Endodermal cell (in vitro differentiated cells): ENCODE results near the gene ANKS1B. TPM values are rescaled to one million over a fixed set of nuclear protein-coding genes. Genes with fewer than 3 reads are reported as not detected.

Experiments
- DNase-seq: peaks from one replicate; pipeline ENCODE4 v3.0.0-alpha.2; 2017
- H3K27ac ChIP-seq: 2 replicates; pipeline ENCODE4 v1.5.1; 2013; ENCODE audit warnings: mild to moderate bottlenecking, low read depth, low read length, moderate library complexity
- H3K27me3 ChIP-seq: 2 replicates; pipeline ENCODE4 v1.6.1; 2013; ENCODE audit warnings: mild to moderate bottlenecking, low read length, moderate library complexity; ENCODE audit not compliant: insufficient read depth, control insufficient read depth, poor library complexity, severe bottlenecking
- H3K36me3 ChIP-seq: 2 replicates; pipeline ENCODE4 v1.7.0; 2013; ENCODE audit warnings: mild to moderate bottlenecking, low read length, moderate library complexity; ENCODE audit not compliant: control insufficient read depth, insufficient read depth
- H3K4me1 ChIP-seq: one replicate; pipeline ENCODE4 v1.7.0; 2013; ENCODE audit warnings: low read length; ENCODE audit not compliant: control insufficient read depth, insufficient read depth
- H3K4me3 ChIP-seq: 2 replicates; pipeline ENCODE4 v1.5.1; 2013; ENCODE audit warnings: mild to moderate bottlenecking, low read length, moderate library complexity
- H3K9ac ChIP-seq: 2 replicates; pipeline ENCODE4 v1.6.1; 2013; ENCODE audit warnings: mild to moderate bottlenecking, low read length, moderate library complexity; ENCODE audit not compliant: poor library complexity, severe bottlenecking; ENCODE audit errors: extremely low read depth
- H3K9me3 ChIP-seq: 2 replicates; pipeline ENCODE4 v1.6.1; 2013; ENCODE audit warnings: mild to moderate bottlenecking, low read length, moderate library complexity; ENCODE audit not compliant: control insufficient read depth
- H3K27ac Mint-ChIP-seq: 2 replicates; pipeline ENCODE4 v1.8.0; 2020; ENCODE audit warnings: mixed read lengths
- H3K27me3 Mint-ChIP-seq: 2 replicates; pipeline ENCODE4 v1.8.0; 2021; ENCODE audit warnings: mild to moderate bottlenecking, mixed read lengths; ENCODE audit not compliant: insufficient read depth
- H3K36me3 Mint-ChIP-seq: 2 replicates; pipeline ENCODE4 v1.8.0; 2020; ENCODE audit warnings: low read depth, mixed read lengths
- H3K4me1 Mint-ChIP-seq: 2 replicates; pipeline ENCODE4 v1.8.0; 2020; ENCODE audit warnings: mixed read lengths
- H3K4me3 Mint-ChIP-seq: 2 replicates; pipeline ENCODE4 v1.8.0; 2020; ENCODE audit warnings: mild to moderate bottlenecking, moderate library complexity, mixed read lengths
- H3K9me3 Mint-ChIP-seq: 2 replicates; pipeline ENCODE4 v1.8.0; 2020; ENCODE audit warnings: mild to moderate bottlenecking, mixed read lengths
- WGBS, 2 experiments: methylation state at CpG; one replicate each; pipeline versions ENCODE4 v1.1.5 to v1.1.7; 2013; ENCODE audit warnings: missing lambda C conversion rate in 2 of 2, mixed read lengths in 1 of 2; ENCODE audit not compliant: insufficient coverage in 1 of 2, insufficient read length in 1 of 2; 5-methylcytosine and 5-hydroxymethylcytosine counted together
- total RNA-seq, 2 donors: library from RNA; stranded (reverse); fragmentation: NEBNext Ultra II Directional in 1 of 2; extraction: Animal tissue kit (Norgen Biotek cat#: 25700) in 1 of 2; gene quantifications; 2 replicates in 1 of 2; 3 replicates in 1 of 2; pipeline ENCODE4 v1.2.1, GENCODE V29; 2021
- TF ChIP-seq, protein P1 (sequence below): fragments of 200-600 bp; sonication (generic); conservative IDR thresholded peaks from 2 replicates; pipeline ENCODE4 v1.5.0; 2021; ENCODE audit warnings: antibody characterized with exemption, mild to moderate bottlenecking

The ANKS1B gene
- total RNA-seq, 2 donors from 2014 or later, result 28.5 to 65.8 TPM

DNA sequence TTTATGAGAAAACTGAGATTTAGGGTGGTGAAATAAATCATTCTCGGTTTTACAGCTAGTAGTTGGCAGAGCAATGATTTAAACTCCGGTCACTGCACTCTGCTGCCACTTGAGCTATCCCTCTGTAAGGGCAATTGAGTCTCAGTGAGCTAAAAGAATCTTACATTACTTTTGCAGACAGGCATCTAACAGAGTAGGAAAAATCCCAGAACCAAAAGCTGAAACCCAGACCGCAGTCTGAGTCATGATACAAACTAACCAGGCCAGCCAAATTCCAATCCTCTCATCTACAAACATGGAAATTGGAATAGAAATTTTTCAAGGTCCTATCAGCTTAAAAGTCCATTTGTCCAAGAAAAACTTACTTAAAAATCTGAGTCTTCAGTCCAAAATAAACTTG lies 73.7 kb downstream of the ANKS1B start:
- Histone ChIP-seq H3K9me3 (no peaks in the 10 kb centered on the region), H3K4me3 (no peak overlapping the region), H3K4me1 (peaks cover 5% of the 10 kb centered on the region), H3K36me3 (no peaks in the 10 kb centered on the region), H3K9ac (no peak overlapping the region), H3K27ac (no peak overlapping the region), H3K27me3 (no peaks in the 10 kb centered on the region)
- Mint-ChIP-seq H3K9me3 (no peaks in the 10 kb centered on the region), H3K4me1 (peaks cover 9% of the 10 kb centered on the region), H3K27ac (no peak overlapping the region), H3K27me3 (no peaks in the 10 kb centered on the region), H3K36me3 (no peaks in the 10 kb centered on the region), H3K4me3 (no peak overlapping the region)
- DNase-seq, result no peak
- 92 to 95% methylated on average over 2 to 3 of the region's 3 CpGs for WGBS, 2 experiments
- TF ChIP-seq, protein P1, sequence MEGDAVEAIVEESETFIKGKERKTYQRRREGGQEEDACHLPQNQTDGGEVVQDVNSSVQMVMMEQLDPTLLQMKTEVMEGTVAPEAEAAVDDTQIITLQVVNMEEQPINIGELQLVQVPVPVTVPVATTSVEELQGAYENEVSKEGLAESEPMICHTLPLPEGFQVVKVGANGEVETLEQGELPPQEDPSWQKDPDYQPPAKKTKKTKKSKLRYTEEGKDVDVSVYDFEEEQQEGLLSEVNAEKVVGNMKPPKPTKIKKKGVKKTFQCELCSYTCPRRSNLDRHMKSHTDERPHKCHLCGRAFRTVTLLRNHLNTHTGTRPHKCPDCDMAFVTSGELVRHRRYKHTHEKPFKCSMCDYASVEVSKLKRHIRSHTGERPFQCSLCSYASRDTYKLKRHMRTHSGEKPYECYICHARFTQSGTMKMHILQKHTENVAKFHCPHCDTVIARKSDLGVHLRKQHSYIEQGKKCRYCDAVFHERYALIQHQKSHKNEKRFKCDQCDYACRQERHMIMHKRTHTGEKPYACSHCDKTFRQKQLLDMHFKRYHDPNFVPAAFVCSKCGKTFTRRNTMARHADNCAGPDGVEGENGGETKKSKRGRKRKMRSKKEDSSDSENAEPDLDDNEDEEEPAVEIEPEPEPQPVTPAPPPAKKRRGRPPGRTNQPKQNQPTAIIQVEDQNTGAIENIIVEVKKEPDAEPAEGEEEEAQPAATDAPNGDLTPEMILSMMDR, result no peak

DNA sequence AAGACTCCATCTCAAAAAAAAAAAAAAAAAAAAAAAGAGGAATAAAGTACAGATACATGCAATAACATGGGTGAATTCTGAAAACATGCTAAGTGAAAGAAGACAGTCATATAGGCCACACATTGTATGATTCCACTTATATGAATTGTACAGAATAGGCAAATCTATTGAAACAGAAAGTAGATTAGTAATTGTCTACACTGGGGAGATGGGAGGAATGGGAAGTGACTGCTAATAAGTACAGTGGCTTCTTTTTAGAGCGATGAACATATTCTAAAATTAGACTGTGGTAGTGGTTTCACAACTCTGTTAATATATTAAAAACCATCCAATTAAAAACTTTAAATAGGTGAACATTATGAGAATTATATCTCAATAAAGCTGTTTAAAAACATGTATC lies 74.4 kb downstream of the ANKS1B start:
- no peak overlapping the region for H3K27ac ChIP-seq
- H3K36me3 ChIP-seq, result no peaks in the 10 kb centered on the region
- Mint-ChIP-seq H3K9me3 (no peaks in the 10 kb centered on the region), H3K36me3 (no peaks in the 10 kb centered on the region), H3K27me3 (no peaks in the 10 kb centered on the region), H3K4me1 (peaks cover 16% of the 10 kb centered on the region), H3K27ac (no peak overlapping the region), H3K4me3 (no peak overlapping the region)
- H3K9me3 ChIP-seq, result no peaks in the 10 kb centered on the region
- TF ChIP-seq, protein P1, result no peak
- H3K4me1 ChIP-seq, result peaks cover 5% of the 10 kb centered on the region
- no peak overlapping the region for H3K4me3 ChIP-seq
- DNase-seq, result no peak
- no peaks in the 10 kb centered on the region for H3K27me3 ChIP-seq
- WGBS, 2 experiments, result no CpG with 5 or more reads among the region's 1 CpG
- no peak overlapping the region for H3K9ac ChIP-seq

DNA sequence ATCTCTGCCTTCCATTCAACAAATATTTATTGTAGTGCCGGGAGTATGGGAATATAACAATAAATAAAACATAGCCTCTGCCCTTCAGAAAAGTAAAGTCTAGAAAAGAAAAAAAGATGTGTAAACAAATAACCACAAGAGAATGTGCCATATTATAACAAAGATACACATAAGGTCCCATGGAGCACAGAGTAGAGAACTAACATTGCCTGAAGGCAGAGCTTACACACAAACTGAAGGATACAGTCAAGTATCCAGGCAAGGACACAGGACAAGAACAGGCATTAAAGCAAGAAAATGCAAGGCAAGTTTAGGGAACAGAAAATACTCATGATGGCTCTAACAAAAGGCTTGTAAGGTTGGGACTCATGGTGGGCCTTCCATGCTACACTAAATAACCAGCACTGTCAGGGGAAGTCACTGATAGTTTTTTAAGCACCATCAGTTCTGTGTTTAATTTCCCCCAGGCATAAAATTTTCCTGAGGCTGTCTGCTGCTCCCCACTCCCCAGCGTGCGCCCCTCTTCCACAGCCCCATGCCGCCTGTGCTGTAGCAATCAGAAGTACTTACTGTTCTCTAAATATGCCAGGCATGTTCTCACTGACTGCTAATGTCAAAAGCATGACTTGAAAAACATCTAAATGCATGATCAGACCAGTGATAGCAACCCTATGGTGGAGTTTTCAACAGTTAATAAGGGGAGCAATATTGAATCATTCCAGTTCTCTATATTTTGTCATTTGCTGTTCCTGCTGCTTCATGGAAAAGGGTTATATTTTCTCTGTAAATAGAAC lies 77.8 kb downstream of the ANKS1B start:
- Mint-ChIP-seq H3K27ac (no peak overlapping the region), H3K4me1 (peaks cover 11% of the 10 kb centered on the region), H3K27me3 (no peaks in the 10 kb centered on the region), H3K4me3 (no peak overlapping the region), H3K9me3 (no peaks in the 10 kb centered on the region), H3K36me3 (no peaks in the 10 kb centered on the region)
- 91 to 100% methylated on average over 1 to 3 of the region's 4 CpGs for WGBS, 2 experiments
- Histone ChIP-seq H3K4me3 (no peak overlapping the region), H3K36me3 (no peaks in the 10 kb centered on the region), H3K9ac (no peak overlapping the region), H3K9me3 (no peaks in the 10 kb centered on the region), H3K27ac (no peak overlapping the region), H3K4me1 (no peaks in the 10 kb centered on the region), H3K27me3 (no peaks in the 10 kb centered on the region)
- DNase-seq, result no peak
- TF ChIP-seq, protein P1, result no peak
